Suprapubic skin (tissue), 4 donors: ENCODE results near the gene SLC39A13. TPM values are rescaled to one million over a fixed set of nuclear protein-coding genes. Genes with fewer than 3 reads are reported as not detected.

Experiments used
- DNase-seq, 2 donors: peaks; one replicate each; pipeline ENCODE4 v3.0.0-alpha.2; 2019; ENCODE audit warnings: low spot score in 2 of 2
- H3K27ac ChIP-seq: fragments of 200-600 bp; sonication (generic); one replicate; pipeline ENCODE4 v1.5.1; 2019
- H3K27me3 ChIP-seq: fragments of 200-600 bp; sonication (generic); one replicate; pipeline ENCODE4 v1.5.1; 2019
- H3K36me3 ChIP-seq: fragments of 200-600 bp; sonication (generic); one replicate; pipeline ENCODE4 v1.5.1; 2019
- H3K4me1 ChIP-seq: fragments of 200-600 bp; sonication (generic); one replicate; pipeline ENCODE4 v1.5.1; 2019
- H3K4me3 ChIP-seq: fragments of 200-600 bp; sonication (generic); one replicate; pipeline ENCODE4 v1.5.1; 2019; ENCODE audit warnings: mild to moderate bottlenecking
- H3K9me3 ChIP-seq: fragments of 200-600 bp; sonication (generic); one replicate; pipeline ENCODE4 v1.5.1; 2019
- EP300 ChIP-seq: sonication (generic); formaldehyde crosslinking; IDR thresholded peaks from one replicate; pipeline ENCODE4 v1.6.1; 2017; ENCODE audit warnings: antibody characterized with exemption
- POLR2A ChIP-seq, 2 donors: fragments of 450-650 bp; IDR thresholded peaks; one replicate each; pipeline ENCODE4 v1.6.1; 2017; ENCODE audit warnings: antibody characterized with exemption in 2 of 2, mild to moderate bottlenecking in 2 of 2, moderate library complexity in 2 of 2
- POLR2AphosphoS5 ChIP-seq, 3 donors: sonication (generic); formaldehyde crosslinking; IDR thresholded peaks; one replicate each; pipeline ENCODE4 v1.6.1; 2017; ENCODE audit warnings: antibody characterized with exemption in 3 of 3
- WGBS: methylation state at CpG from one replicate; pipeline ENCODE4 v1.1.5; 2018; 5-methylcytosine and 5-hydroxymethylcytosine counted together
- total RNA-seq, 4 donors: library from RNA; depleted of rRNA; stranded (reverse); fragments of >200 nt; gene quantifications; one replicate each; pipeline ENCODE4 v1.1.0, GENCODE V29; 2016
- TF ChIP-seq, protein P1 (sequence below), 2 donors: fragments of 200-600 bp in 1 of 2; fragments of 450-650 bp in 1 of 2; sonication (generic) in 1 of 2; IDR thresholded peaks; one replicate each; pipeline ENCODE4 v1.5.1; 2016 to 2019; ENCODE audit warnings: antibody characterized with exemption in 2 of 2, mild to moderate bottlenecking in 1 of 2, moderate library complexity in 1 of 2

SLC39A13 gene
- total RNA-seq, 4 donors from 2014 or later, result 45.5 to 53.8 (median 52.3) TPM

DNA sequence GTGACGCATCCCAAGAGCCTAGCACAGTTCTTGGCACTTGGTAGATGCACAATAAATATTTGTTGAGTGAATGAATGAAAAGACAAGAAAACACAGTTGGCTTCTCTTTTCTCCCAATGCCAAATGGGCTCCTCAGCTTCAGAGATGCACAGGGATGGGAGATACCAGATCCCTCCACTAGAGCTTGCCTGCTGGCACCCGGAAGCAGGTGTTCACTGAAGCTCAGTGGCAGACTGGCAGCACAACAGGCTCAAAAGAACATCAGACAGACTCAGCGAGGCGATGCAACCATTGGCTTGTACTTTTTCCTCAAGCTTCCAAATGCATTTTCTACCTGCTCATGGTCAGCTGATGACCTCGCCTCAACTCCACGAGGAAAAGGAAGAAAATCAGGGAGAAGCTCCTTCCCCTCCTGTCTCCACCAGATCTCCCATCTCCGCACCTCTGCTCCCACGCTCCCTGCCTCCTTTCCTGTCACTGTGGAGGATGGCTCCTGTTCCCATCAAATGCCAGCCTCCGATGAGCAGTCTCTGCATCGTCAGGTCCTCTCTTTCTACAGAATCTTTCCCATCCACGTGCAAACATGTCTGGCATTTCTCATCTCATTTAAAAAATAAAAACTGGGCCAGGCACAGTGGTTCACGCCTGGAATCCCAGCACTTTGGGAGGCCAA, 34.8 kb downstream of the SLC39A13 start:
- Histone ChIP-seq H3K4me1 (no peaks in the 10 kb centered on the region), H3K27me3 (no peaks in the 10 kb centered on the region), H3K9me3 (no peaks in the 10 kb centered on the region), H3K4me3 (no peak overlapping the region), H3K36me3 (no peaks in the 10 kb centered on the region), H3K27ac (no peak overlapping the region)
- 87% methylated on average over 11 of the region's 12 CpGs for WGBS
- TF ChIP-seq, protein P1, sequence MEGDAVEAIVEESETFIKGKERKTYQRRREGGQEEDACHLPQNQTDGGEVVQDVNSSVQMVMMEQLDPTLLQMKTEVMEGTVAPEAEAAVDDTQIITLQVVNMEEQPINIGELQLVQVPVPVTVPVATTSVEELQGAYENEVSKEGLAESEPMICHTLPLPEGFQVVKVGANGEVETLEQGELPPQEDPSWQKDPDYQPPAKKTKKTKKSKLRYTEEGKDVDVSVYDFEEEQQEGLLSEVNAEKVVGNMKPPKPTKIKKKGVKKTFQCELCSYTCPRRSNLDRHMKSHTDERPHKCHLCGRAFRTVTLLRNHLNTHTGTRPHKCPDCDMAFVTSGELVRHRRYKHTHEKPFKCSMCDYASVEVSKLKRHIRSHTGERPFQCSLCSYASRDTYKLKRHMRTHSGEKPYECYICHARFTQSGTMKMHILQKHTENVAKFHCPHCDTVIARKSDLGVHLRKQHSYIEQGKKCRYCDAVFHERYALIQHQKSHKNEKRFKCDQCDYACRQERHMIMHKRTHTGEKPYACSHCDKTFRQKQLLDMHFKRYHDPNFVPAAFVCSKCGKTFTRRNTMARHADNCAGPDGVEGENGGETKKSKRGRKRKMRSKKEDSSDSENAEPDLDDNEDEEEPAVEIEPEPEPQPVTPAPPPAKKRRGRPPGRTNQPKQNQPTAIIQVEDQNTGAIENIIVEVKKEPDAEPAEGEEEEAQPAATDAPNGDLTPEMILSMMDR (IDR thresholded peaks at IDR 0.05), result no peak
- no peak for DNase-seq

DNA sequence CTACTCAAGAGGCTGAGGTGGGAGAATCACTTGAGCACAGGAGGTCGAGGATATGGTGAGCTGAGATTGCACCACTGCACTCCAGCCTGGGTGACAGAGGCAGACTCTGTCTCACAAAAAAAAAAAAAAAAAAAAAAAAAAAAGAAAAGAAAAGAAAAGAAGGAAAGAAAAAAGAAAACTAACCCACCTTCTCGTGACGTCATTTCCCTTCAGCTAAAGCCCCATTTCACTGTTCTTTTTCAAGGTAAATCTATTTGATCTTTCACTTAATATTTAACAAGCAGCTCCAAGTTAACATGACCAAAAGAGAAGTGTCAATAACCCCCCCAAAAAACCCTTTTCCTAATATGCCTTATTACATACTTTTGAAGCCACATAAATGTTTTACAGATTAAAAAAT, 35.4 kb downstream of the SLC39A13 start:
- no peak overlapping the region for H3K4me3 ChIP-seq
- H3K4me1 ChIP-seq, result no peaks in the 10 kb centered on the region
- DNase-seq, result no peak
- no peaks in the 10 kb centered on the region for H3K9me3 ChIP-seq
- H3K36me3 ChIP-seq, result no peaks in the 10 kb centered on the region
- no peak overlapping the region for H3K27ac ChIP-seq
- no peaks in the 10 kb centered on the region for H3K27me3 ChIP-seq
- 75% methylated on average over 3 of the region's 3 CpGs for WGBS
- TF ChIP-seq POLR2AphosphoS5 (IDR thresholded peaks at IDR 0.05) (no peak), EP300 (no peak), POLR2A (IDR thresholded peaks at IDR 0.05) (no peak)
- TF ChIP-seq, protein P1 (IDR thresholded peaks at IDR 0.05), result no peak

DNA sequence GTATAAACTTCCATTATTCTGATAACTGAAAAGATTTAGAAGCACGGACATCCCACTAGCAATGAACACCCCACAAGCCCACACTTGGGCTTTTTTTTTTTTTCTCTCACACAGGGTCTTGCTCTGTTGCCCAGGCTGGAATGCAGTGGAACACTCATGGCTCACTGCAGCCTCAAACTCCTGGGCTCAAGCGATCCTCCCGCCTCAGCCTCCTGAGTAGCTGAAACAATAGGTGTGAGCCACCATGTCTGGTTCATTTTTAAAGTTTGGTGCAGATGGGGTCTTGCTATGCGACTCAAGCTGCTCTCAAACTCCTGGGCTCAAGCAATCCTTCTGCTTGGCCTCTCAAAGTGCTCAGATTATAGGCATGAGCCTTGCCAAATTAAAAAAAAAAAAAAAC, 37.5 kb downstream of the SLC39A13 start:
- 95% methylated on average over 4 of the region's 4 CpGs for WGBS
- no peak for DNase-seq
- H3K36me3 ChIP-seq, result no peaks in the 10 kb centered on the region
- H3K27me3 ChIP-seq, result no peaks in the 10 kb centered on the region
- TF ChIP-seq, protein P1 (IDR thresholded peaks at IDR 0.05), result no peak
- TF ChIP-seq POLR2AphosphoS5 (IDR thresholded peaks at IDR 0.05), result no peak
- no peak for TF ChIP-seq EP300
- TF ChIP-seq POLR2A (IDR thresholded peaks at IDR 0.05), result no peak
- no peaks in the 10 kb centered on the region for H3K9me3 ChIP-seq
- no peaks in the 10 kb centered on the region for H3K4me1 ChIP-seq
- H3K4me3 ChIP-seq, result no peak overlapping the region
- no peak overlapping the region for H3K27ac ChIP-seq

DNA sequence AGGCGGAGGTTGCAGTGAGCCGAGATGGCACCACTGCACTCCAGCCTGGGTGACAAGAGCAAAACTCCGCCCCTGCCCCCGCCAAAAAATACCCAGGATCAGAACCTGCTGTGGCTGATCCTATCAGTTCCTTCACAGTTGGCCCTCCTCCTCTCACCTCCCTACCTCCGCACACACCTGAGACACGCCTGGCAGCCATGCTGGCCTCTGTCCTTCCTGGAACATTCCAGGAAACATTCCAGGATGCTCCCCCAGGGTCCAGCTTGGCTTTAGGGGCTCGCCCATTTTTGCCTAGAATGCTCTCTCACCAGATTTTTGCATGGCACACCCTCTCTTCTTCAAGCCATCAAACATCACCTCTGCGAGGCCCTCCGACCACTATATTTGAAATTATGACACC, 38.4 kb downstream of the SLC39A13 start:
- Histone ChIP-seq H3K9me3 (no peaks in the 10 kb centered on the region), H3K27me3 (no peaks in the 10 kb centered on the region), H3K27ac (no peak overlapping the region), H3K4me1 (no peaks in the 10 kb centered on the region), H3K36me3 (no peaks in the 10 kb centered on the region), H3K4me3 (no peak overlapping the region)
- TF ChIP-seq POLR2A (IDR thresholded peaks at IDR 0.05) (no peak), POLR2AphosphoS5 (IDR thresholded peaks at IDR 0.05) (no peak), EP300 (no peak)
- TF ChIP-seq, protein P1 (IDR thresholded peaks at IDR 0.05), result no peak
- 91% methylated on average over 9 of the region's 9 CpGs for WGBS
- DNase-seq, result no peak

DNA sequence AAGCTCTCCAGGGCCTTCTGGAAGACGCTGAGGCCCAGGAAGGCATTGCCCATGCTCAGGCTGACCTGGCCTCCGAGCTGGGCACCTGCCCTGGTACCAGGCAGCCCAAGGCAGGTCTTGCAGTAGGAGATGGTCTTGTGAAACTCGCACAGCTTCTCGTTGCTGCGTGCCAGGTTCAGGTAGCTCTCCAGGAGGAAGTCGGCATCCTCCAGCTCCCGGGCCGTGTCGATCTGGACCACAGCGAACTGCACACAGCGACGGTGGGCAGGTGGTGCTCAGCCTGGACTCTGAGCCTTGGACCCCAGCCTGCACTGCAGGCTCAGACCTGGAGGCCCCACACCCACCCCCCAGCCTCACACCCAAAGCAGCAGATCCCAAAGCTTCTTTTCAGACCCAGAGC, 39.5 kb downstream of the SLC39A13 start:
- TF ChIP-seq, protein P1 (IDR thresholded peaks at IDR 0.05), result no peak
- no peak for TF ChIP-seq POLR2AphosphoS5 (IDR thresholded peaks at IDR 0.05)
- no peak for TF ChIP-seq POLR2A (IDR thresholded peaks at IDR 0.05)
- no peak for TF ChIP-seq EP300
- DNase-seq, result no peak
- Histone ChIP-seq H3K36me3 (no peaks in the 10 kb centered on the region), H3K27ac (no peak overlapping the region), H3K9me3 (no peaks in the 10 kb centered on the region), H3K4me3 (no peak overlapping the region), H3K4me1 (no peaks in the 10 kb centered on the region), H3K27me3 (no peaks in the 10 kb centered on the region)
- 80% methylated on average over 4 of the region's 12 CpGs for WGBS
